ENCODE results near the gene AAMP.

DNA sequence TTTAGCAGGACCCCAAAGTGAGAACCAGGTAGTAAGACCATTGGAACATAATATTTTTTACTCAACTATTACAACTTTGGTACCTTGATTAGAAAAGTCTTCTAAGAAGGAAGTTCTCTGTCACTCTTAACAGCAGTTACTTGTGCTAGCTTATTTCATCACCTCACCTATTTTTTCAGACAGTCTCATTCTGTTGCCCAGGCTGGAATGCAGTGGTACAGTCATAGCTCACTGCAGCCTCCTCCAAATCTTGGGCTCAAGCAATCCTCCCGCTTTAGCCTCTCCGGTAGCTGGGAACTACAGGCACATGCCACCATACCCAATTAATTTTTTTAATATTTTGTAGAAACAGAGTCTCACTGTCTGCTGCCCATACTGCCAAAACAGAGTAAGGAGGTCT, 34.9 kb downstream of the AAMP start:
- TF ChIP-seq CTCF (IDR thresholded peaks at IDR 0.05) (no peak), POLR2AphosphoS5 (IDR thresholded peaks at IDR 0.05; ENCODE audit: insufficient read depth in 1 of 2, low read depth in 1 of 2) (no peak), POLR2A (IDR thresholded peaks at IDR 0.05) (no peak)
